ENCODE measurements around the gene IFT22. TPM values are rescaled to one million over a fixed set of nuclear protein-coding genes. Genes with fewer than 3 reads are reported as not detected.
A peak's percentile ranks its signal among the peaks of the same experiment; 100 is the strongest.
"Not testable (repeated sequence)": the region's sequence is repeated elsewhere in the genome, so short reads cannot be mapped to it uniquely, and the experiment has no call there.

IFT22 gene
- total RNA-seq, 1 experiment from 2014 or later: 21.3 TPM

- DNase-seq: no peak
- H3K9me3 Mint-ChIP-seq: no peaks in the 10 kb centered on the region; a peak in 2 of 5 replicates
- H3K9me3 ChIP-seq (ENCODE audit: control insufficient read depth, low read depth, low read length): no peaks in the 10 kb centered on the region
- H3K56ac ChIP-seq (ENCODE audit: insufficient read length, low read depth, low read length): no peak overlapping the region
- H4K91ac ChIP-seq (ENCODE audit: insufficient read length, low read depth, low read length): no peak overlapping the region
- H3K79me2 ChIP-seq (ENCODE audit: insufficient read depth, low read length): no peaks in the 10 kb centered on the region
- no peak overlapping the region for H2BK120ac ChIP-seq (ENCODE audit: low read depth, low read length, poor library complexity, severe bottlenecking)
- H3K27me3 ChIP-seq (ENCODE audit: insufficient read depth, low read length): no peaks in the 10 kb centered on the region
- no peak overlapping the region for H3K14ac ChIP-seq (ENCODE audit: insufficient read depth, low read length)
- H3K4me1 Mint-ChIP-seq: peaks cover 32 to 43% of the 10 kb centered on the region in 2 experiments
- no peak overlapping the region for H2BK20ac ChIP-seq (ENCODE audit: low read depth, low read length, poor library complexity, severe bottlenecking)
- no peaks in the 10 kb centered on the region for H4K20me1 ChIP-seq (ENCODE audit: control insufficient read depth, insufficient read depth, insufficient read length)
- H3K27ac ChIP-seq (ENCODE audit: insufficient read length, low read depth, low read length): no peak overlapping the region
- no peak overlapping the region for H3K9ac ChIP-seq (ENCODE audit: extremely low read depth, insufficient read length, low read length)
- no peaks in the 10 kb centered on the region for H3K27me3 Mint-ChIP-seq (ENCODE audit: low read depth)
- H3K4me1 ChIP-seq (ENCODE audit: insufficient read depth, low read length): peaks cover 6% of the 10 kb centered on the region; the same call in 1 of the 2 replicates
- no peak overlapping the region for H3T11ph ChIP-seq (ENCODE audit: low read length)
- no peak overlapping the region for H2BK12ac ChIP-seq (ENCODE audit: insufficient read length, low read depth, low read length)
- H3K79me1 ChIP-seq (ENCODE audit: insufficient read depth, low read depth, low read length, poor library complexity, severe bottlenecking): no peaks in the 10 kb centered on the region
- no CpG with 5 or more reads among the region's 6 CpGs for WGBS (ENCODE audit: extremely low coverage, insufficient read length, low lambda C conversion rate)
- no peak overlapping the region for H3K4me2 ChIP-seq (ENCODE audit: insufficient read depth, insufficient read length, low read length)
- H3K36me3 Mint-ChIP-seq (ENCODE audit: insufficient read depth in 1 of 3, low read depth in 3 of 3): peaks cover 0 to 5% (median 2%) of the 10 kb centered on the region in 3 experiments; a peak in 4 of 7 replicates
- H3K23ac ChIP-seq (ENCODE audit: insufficient read length, low read depth, low read length): no peak overlapping the region
- no peak overlapping the region for H2BK5ac ChIP-seq (ENCODE audit: insufficient read length, low read length)
- peak overlapping the region in 1 of 3 experiments; percentile 61; a peak in 1 of 7 replicates for H3K27ac Mint-ChIP-seq
- no peak overlapping the region; a peak in 1 of 5 replicates for H3K4me3 Mint-ChIP-seq
- H3K4ac ChIP-seq (ENCODE audit: low read depth, low read length): no peak overlapping the region
- H2AK5ac ChIP-seq (ENCODE audit: insufficient read length, low read length): no peak overlapping the region
- no peak overlapping the region for H4K5ac ChIP-seq (ENCODE audit: insufficient read length, low read depth, low read length)
- H2AFZ ChIP-seq (ENCODE audit: low read length): no peak overlapping the region
- H3K18ac ChIP-seq (ENCODE audit: insufficient read length, low read depth, low read length): no peak overlapping the region
- TF ChIP-seq CTCF (conservative IDR thresholded peaks at IDR 0.05): no peak
- H4K8ac ChIP-seq (replicated peaks; ENCODE audit: insufficient read length, low read depth, low read length): no peak overlapping the region
- no peaks in the 10 kb centered on the region for H3K23me2 ChIP-seq (ENCODE audit: insufficient read length, low read depth, low read length, poor library complexity, severe bottlenecking)
- no peak overlapping the region for H2BK15ac ChIP-seq (ENCODE audit: low read depth, low read length)
These were observed 34.6 kb downstream of the IFT22 start for GRCh38 chr7:101287032-101287431.

GRCh38 chr7:101285880-101286279 lies 35.7 kb downstream of the IFT22 start:
- not testable (repeated sequence) for H3K4me3 Mint-ChIP-seq; H2BK15ac ChIP-seq (ENCODE audit: low read depth, low read length); H3K9ac ChIP-seq (ENCODE audit: extremely low read depth, insufficient read length, low read length); H3K9me3 Mint-ChIP-seq; H3K27ac Mint-ChIP-seq; H3K79me2 ChIP-seq (ENCODE audit: insufficient read depth, low read length); H4K5ac ChIP-seq (ENCODE audit: insufficient read length, low read depth, low read length); H3K23ac ChIP-seq (ENCODE audit: insufficient read length, low read depth, low read length); H3K56ac ChIP-seq (ENCODE audit: insufficient read length, low read depth, low read length); H3K14ac ChIP-seq (ENCODE audit: insufficient read depth, low read length); H2BK12ac ChIP-seq (ENCODE audit: insufficient read length, low read depth, low read length); H4K91ac ChIP-seq (ENCODE audit: insufficient read length, low read depth, low read length); DNase-seq; H3K23me2 ChIP-seq (ENCODE audit: insufficient read length, low read depth, low read length, poor library complexity, severe bottlenecking); H3K27ac ChIP-seq (ENCODE audit: insufficient read length, low read depth, low read length); H3K9me3 ChIP-seq (ENCODE audit: control insufficient read depth, low read depth, low read length); H3K36me3 Mint-ChIP-seq (ENCODE audit: insufficient read depth in 1 of 3, low read depth in 3 of 3); H3K27me3 ChIP-seq (ENCODE audit: insufficient read depth, low read length); H2BK120ac ChIP-seq (ENCODE audit: low read depth, low read length, poor library complexity, severe bottlenecking); H3K4ac ChIP-seq (ENCODE audit: low read depth, low read length); H3K4me2 ChIP-seq (ENCODE audit: insufficient read depth, insufficient read length, low read length); H2AK5ac ChIP-seq (ENCODE audit: insufficient read length, low read length); H2AFZ ChIP-seq (ENCODE audit: low read length); H3K27me3 Mint-ChIP-seq (ENCODE audit: low read depth); H4K8ac ChIP-seq (replicated peaks; ENCODE audit: insufficient read length, low read depth, low read length); H3T11ph ChIP-seq (ENCODE audit: low read length); H4K20me1 ChIP-seq (ENCODE audit: control insufficient read depth, insufficient read depth, insufficient read length); H2BK20ac ChIP-seq (ENCODE audit: low read depth, low read length, poor library complexity, severe bottlenecking); H3K4me1 ChIP-seq (ENCODE audit: insufficient read depth, low read length); H3K79me1 ChIP-seq (ENCODE audit: insufficient read depth, low read depth, low read length, poor library complexity, severe bottlenecking); H2BK5ac ChIP-seq (ENCODE audit: insufficient read length, low read length); H3K18ac ChIP-seq (ENCODE audit: insufficient read length, low read depth, low read length)
- WGBS (ENCODE audit: extremely low coverage, insufficient read length, low lambda C conversion rate): no CpG with 5 or more reads among the region's 3 CpGs
- peaks cover 29 to 41% of the 10 kb centered on the region in 2 experiments for H3K4me1 Mint-ChIP-seq

Measured in H9 (cell line).